ENCODE measurements around the gene MARS2. TPM values are rescaled to one million over a fixed set of nuclear protein-coding genes. Genes with fewer than 3 reads are reported as not detected.
"Not testable (repeated sequence)": the region's sequence is repeated elsewhere in the genome, so short reads cannot be mapped to it uniquely, and the experiment has no call there.

Gene MARS2
- total and polyA plus RNA-seq, 4 donors, result 1.9 to 7.2 (median 5.6) TPM

- no peak within 1 kb of the TSS for H3K4me3 ChIP-seq
- peaks cover 0 to 17% (median 3%) of the 10 kb centered on the region in 5 donors for H3K4me1 ChIP-seq (ENCODE audit: control insufficient read depth in 5 of 5, insufficient read depth in 5 of 5, low read length in 5 of 5)
- peaks cover 0 to 2% (median 0%) of the 10 kb centered on the region in 4 donors for H3K36me3 ChIP-seq (ENCODE audit: control insufficient read depth in 4 of 4, insufficient read depth in 4 of 4, low read length in 4 of 4)
- H3K9ac ChIP-seq (ENCODE audit: insufficient read depth in 1 of 2, low read length in 2 of 2), result peak within 1 kb of the TSS; percentile 57 to 96
- WGBS, 2 donors, result 64 to 72% methylated on average over 3 of the region's 3 CpGs
- DNase-seq, result peak in 2 of 3 donors; percentile 75 to 84
- no peak for ATAC-seq (ENCODE audit: insufficient read depth, low FRiP score)
- H3K27ac ChIP-seq (ENCODE audit: low read depth in 1 of 2, low read length in 1 of 2), result peak within 1 kb of the TSS in 1 of 2 donors; percentile 66
- peaks cover 0 to 4% (median 0%) of the 10 kb centered on the region in 4 donors for H3K9me3 ChIP-seq (ENCODE audit: control insufficient read depth in 4 of 4, insufficient read depth in 3 of 4, low read length in 3 of 4)
- no peak for TF ChIP-seq CTCF (IDR thresholded peaks at IDR 0.05; ENCODE audit: control extremely low read depth, extremely low read depth)
- H3K27me3 ChIP-seq (ENCODE audit: control insufficient read depth in 3 of 3, insufficient read depth in 3 of 3, low read length in 2 of 3), result no peaks in the 10 kb centered on the region
Observed at GRCh38 chr2:197675246-197675645, 29.9 kb upstream of the MARS2 start, which contains the start of gene RFTN2. Gene RFTN2 (minus strand): TSS chr2:197675587. CDS start chr2:197675458, 129 bp downstream.

- H3K36me3 ChIP-seq (ENCODE audit: control insufficient read depth in 4 of 4, insufficient read depth in 4 of 4, low read length in 4 of 4), result peaks cover 0 to under 1% (median 0%) of the 10 kb centered on the region in 4 donors
- H3K27ac ChIP-seq (ENCODE audit: low read depth in 1 of 2, low read length in 1 of 2), result peak overlapping the region in 1 of 2 donors; percentile 11
- H3K4me3 ChIP-seq, result no peak overlapping the region
- peak; percentile 7 for TF ChIP-seq CTCF (IDR thresholded peaks at IDR 0.05; ENCODE audit: control extremely low read depth, extremely low read depth)
- 57 to 62% methylated on average over 6 of the region's 6 CpGs for WGBS, 2 donors
- peak overlapping the region in 1 of 2 donors; percentile 96 for H3K9ac ChIP-seq (ENCODE audit: insufficient read depth in 1 of 2, low read length in 2 of 2)
- peaks cover 0 to 17% (median 3%) of the 10 kb centered on the region in 5 donors for H3K4me1 ChIP-seq (ENCODE audit: control insufficient read depth in 5 of 5, insufficient read depth in 5 of 5, low read length in 5 of 5)
- no peaks in the 10 kb centered on the region for H3K27me3 ChIP-seq (ENCODE audit: control insufficient read depth in 3 of 3, insufficient read depth in 3 of 3, low read length in 2 of 3)
- ATAC-seq (ENCODE audit: insufficient read depth, low FRiP score), result no peak
- DNase-seq, result peak; percentile 81 to 94 (median 93)
- no peaks in the 10 kb centered on the region for H3K9me3 ChIP-seq (ENCODE audit: control insufficient read depth in 4 of 4, insufficient read depth in 3 of 4, low read length in 3 of 4)
Observed at GRCh38 chr2:197675711-197676188, 29.4 kb upstream of the MARS2 start.

DNA sequence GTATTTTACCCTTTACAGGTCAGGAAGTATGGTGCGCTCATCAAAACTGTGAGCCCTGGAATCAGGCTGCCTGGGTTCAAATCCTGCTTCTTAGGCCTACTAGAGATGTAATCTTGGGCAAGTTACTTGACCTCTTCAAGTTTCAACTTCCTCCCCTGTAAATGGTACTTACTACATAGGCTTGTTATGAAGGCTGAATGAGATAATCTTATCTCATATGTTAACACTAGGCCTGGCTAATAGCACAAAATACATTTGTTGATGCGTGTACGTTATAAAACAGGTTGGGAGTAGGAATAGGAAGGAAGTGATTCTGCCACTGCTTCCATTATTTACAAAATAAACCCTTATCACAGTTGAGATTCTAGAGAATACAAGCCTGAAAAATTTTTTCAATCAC is 28.1 kb upstream of the MARS2 start:
- H3K4me3 ChIP-seq, result no peak overlapping the region
- peaks cover 0 to 17% (median 3%) of the 10 kb centered on the region in 5 donors for H3K4me1 ChIP-seq (ENCODE audit: control insufficient read depth in 5 of 5, insufficient read depth in 5 of 5, low read length in 5 of 5)
- no peak for TF ChIP-seq CTCF (IDR thresholded peaks at IDR 0.05; ENCODE audit: control extremely low read depth, extremely low read depth)
- 73 to 86% methylated on average over 3 of the region's 3 CpGs for WGBS, 2 donors
- DNase-seq (peak in 1 of 3 donors; percentile 15), ATAC-seq (ENCODE audit: insufficient read depth, low FRiP score) (no peak)
- no peak overlapping the region for H3K27ac ChIP-seq (ENCODE audit: low read depth in 1 of 2, low read length in 1 of 2)
- no peaks in the 10 kb centered on the region for H3K9me3 ChIP-seq (ENCODE audit: control insufficient read depth in 4 of 4, insufficient read depth in 3 of 4, low read length in 3 of 4)
- H3K9ac ChIP-seq (ENCODE audit: insufficient read depth in 1 of 2, low read length in 2 of 2), result no peak overlapping the region
- H3K36me3 ChIP-seq (ENCODE audit: control insufficient read depth in 4 of 4, insufficient read depth in 4 of 4, low read length in 4 of 4), result no peaks in the 10 kb centered on the region
- H3K27me3 ChIP-seq (ENCODE audit: control insufficient read depth in 3 of 3, insufficient read depth in 3 of 3, low read length in 2 of 3), result no peaks in the 10 kb centered on the region

- Histone ChIP-seq H3K9ac (ENCODE audit: insufficient read depth in 1 of 2, low read length in 2 of 2) (no peak overlapping the region), H3K27ac (ENCODE audit: low read depth in 1 of 2, low read length in 1 of 2) (no peak overlapping the region), H3K4me3 (no peak overlapping the region), H3K9me3 (ENCODE audit: control insufficient read depth in 4 of 4, insufficient read depth in 3 of 4, low read length in 3 of 4) (no peaks in the 10 kb centered on the region), H3K4me1 (ENCODE audit: control insufficient read depth in 5 of 5, insufficient read depth in 5 of 5, low read length in 5 of 5) (peaks cover 0 to 17% (median 3%) of the 10 kb centered on the region in 5 donors), H3K36me3 (ENCODE audit: control insufficient read depth in 4 of 4, insufficient read depth in 4 of 4, low read length in 4 of 4) (no peaks in the 10 kb centered on the region), H3K27me3 (ENCODE audit: control insufficient read depth in 3 of 3, insufficient read depth in 3 of 3, low read length in 2 of 3) (no peaks in the 10 kb centered on the region)
- ATAC-seq (ENCODE audit: insufficient read depth, low FRiP score) (no peak), DNase-seq (no peak)
- 63 to 83% methylated on average over 2 of the region's 2 CpGs for WGBS, 2 donors
- no peak for TF ChIP-seq CTCF (IDR thresholded peaks at IDR 0.05; ENCODE audit: control extremely low read depth, extremely low read depth)
Observed at GRCh38 chr2:197677483-197677882, 27.7 kb upstream of the MARS2 start.

DNA sequence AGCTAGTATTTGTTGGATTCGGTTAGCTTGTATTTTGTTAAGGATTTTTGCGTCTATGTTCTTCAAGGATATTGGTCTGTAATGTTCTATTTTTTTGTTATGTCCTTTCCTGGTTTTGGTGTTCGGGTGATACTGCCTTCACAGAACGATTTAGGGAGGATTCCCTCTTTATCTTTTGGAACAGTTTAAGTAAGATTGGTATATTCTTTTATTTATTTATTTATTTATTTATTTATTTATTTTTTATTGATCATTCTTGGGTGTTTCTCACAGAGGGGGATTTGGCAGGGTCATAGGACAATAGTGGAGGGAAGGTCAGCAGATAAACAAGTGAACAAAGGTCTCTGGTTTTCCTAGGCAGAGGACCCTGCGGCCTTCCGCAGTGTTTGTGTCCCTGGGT is 10.0 kb upstream of the MARS2 start:
- not testable (repeated sequence) for H3K4me1 ChIP-seq (ENCODE audit: control insufficient read depth in 5 of 5, insufficient read depth in 5 of 5, low read length in 5 of 5); H3K9ac ChIP-seq (ENCODE audit: insufficient read depth in 1 of 2, low read length in 2 of 2); H3K4me3 ChIP-seq; H3K27ac ChIP-seq (ENCODE audit: low read depth in 1 of 2, low read length in 1 of 2); H3K36me3 ChIP-seq (ENCODE audit: control insufficient read depth in 4 of 4, insufficient read depth in 4 of 4, low read length in 4 of 4); H3K9me3 ChIP-seq (ENCODE audit: control insufficient read depth in 4 of 4, insufficient read depth in 3 of 4, low read length in 3 of 4); ATAC-seq (ENCODE audit: insufficient read depth, low FRiP score); DNase-seq; H3K27me3 ChIP-seq (ENCODE audit: control insufficient read depth in 3 of 3, insufficient read depth in 3 of 3, low read length in 2 of 3)
- WGBS, 2 donors, result 97 to 98% methylated on average over 4 of the region's 6 CpGs
